K562 (cell line): Measurements from ENCODE around the gene MRNIP. TPM values are rescaled to one million over a fixed set of nuclear protein-coding genes. Genes with fewer than 3 reads are reported as not detected.

Experiments
- ARID3A ChIP-seq: IDR thresholded peaks from 2 replicates; pipeline ENCODE4 v1.6.1; 2012; ENCODE audit warnings: low read depth, low read length, improper control_type of control experiment, borderline replicate concordance
- CAMTA2 ChIP-seq: fragments of 250-450 bp; sonication (Bioruptor Pico); conservative IDR thresholded peaks from 2 replicates; pipeline ENCODE4 v1.5.1; 2022
- CSDE1 ChIP-seq, 2 experiments: fragments of 450-650 bp; IDR thresholded peaks; 2 replicates each; pipeline ENCODE4 v1.6.1; 2016; ENCODE audit warnings: mild to moderate bottlenecking in 1 of 2
- GMEB1 ChIP-seq: fragments of 250-450 bp; sonication (Bioruptor Pico); IDR thresholded peaks from 2 replicates; pipeline ENCODE4 v1.4.0; 2020; ENCODE audit warnings: mild to moderate bottlenecking
- HDGF ChIP-seq: fragments of 450-650 bp; IDR thresholded peaks from 2 replicates; pipeline ENCODE4 v1.6.1; 2016
- HEY1 ChIP-seq: fragments of 250-450 bp; sonication (Bioruptor Pico); IDR thresholded peaks from 2 replicates; pipeline ENCODE4 v1.5.0; 2020; ENCODE audit warnings: mild to moderate bottlenecking, moderate library complexity, borderline replicate concordance
- IFI16 ChIP-seq: fragments of 250-450 bp; sonication (Bioruptor Pico); IDR thresholded peaks from 2 replicates; pipeline ENCODE4 v2.1.2; 2022; ENCODE audit warnings: mild to moderate bottlenecking, inconsistent platforms
- PREB ChIP-seq: sonication (generic); formaldehyde crosslinking; IDR thresholded peaks from 2 replicates; pipeline ENCODE4 v1.8.1; 2023; ENCODE audit warnings: mild to moderate bottlenecking, missing genetic modification reagents
- SMAD4 ChIP-seq: fragments of 250-450 bp; sonication (Bioruptor Pico); conservative IDR thresholded peaks from 2 replicates; pipeline ENCODE4 v1.8.0; 2021; ENCODE audit warnings: inconsistent platforms, mild to moderate bottlenecking, moderate library complexity
- SMARCB1 ChIP-seq: IDR thresholded peaks from 2 replicates; pipeline ENCODE4 v1.6.1; 2011; ENCODE audit warnings: improper control_type of control experiment, low read depth; ENCODE audit not compliant: insufficient read length
- TBL1XR1 ChIP-seq, 2 experiments: IDR thresholded peaks; 2 replicates each; pipeline ENCODE4 v1.6.1; 2012; ENCODE audit warnings: improper control_type of control experiment in 2 of 2, low read length in 2 of 2, mild to moderate bottlenecking in 1 of 2
- THAP12 ChIP-seq: fragments of 250-450 bp; sonication (Bioruptor Pico); IDR thresholded peaks from 2 replicates; pipeline ENCODE4 v1.9.0; 2021; ENCODE audit warnings: mild to moderate bottlenecking, inconsistent platforms
- ZBTB43 ChIP-seq: sonication (generic); formaldehyde crosslinking; IDR thresholded peaks from 2 replicates; pipeline ENCODE4 v1.8.0; 2023; ENCODE audit warnings: mild to moderate bottlenecking, missing genetic modification reagents
- ZFP36 ChIP-seq: fragments of 150-350 bp; IDR thresholded peaks from 2 replicates; pipeline ENCODE4 v1.6.1; 2018; ENCODE audit warnings: low read length, low read depth; ENCODE audit not compliant: partially characterized antibody
- ZNF184 ChIP-seq: sonication (generic); formaldehyde crosslinking; IDR thresholded peaks from 2 replicates; pipeline ENCODE4 v1.5.0; 2020; ENCODE audit warnings: missing genetic modification reagents
- ZNF263 ChIP-seq: sonication (generic); formaldehyde crosslinking; IDR thresholded peaks from 2 replicates; pipeline ENCODE4 v1.8.0; 2022; ENCODE audit warnings: mild to moderate bottlenecking, missing genetic modification reagents, borderline replicate concordance
- ZNF507 ChIP-seq: conservative IDR thresholded peaks from 2 replicates; pipeline ENCODE4 v1.6.1; 2017; ENCODE audit warnings: missing genetic modification characterization, missing compliant biosample characterization
- ZNF740 ChIP-seq, 3 experiments: fragments of 200-800 bp in 1 of 3; sonication (Bioruptor generic) in 1 of 3; sonication (generic) in 1 of 3; formaldehyde crosslinking in 1 of 3; IDR thresholded peaks; 2 replicates each; pipeline versions ENCODE4 v1.6.1 to v1.8.0; 2016 to 2022; ENCODE audit warnings: mild to moderate bottlenecking in 2 of 3, missing compliant biosample characterization in 2 of 3, missing genetic modification characterization in 2 of 3, missing genetic modification reagents in 1 of 3
- polyA plus RNA-seq, 8 experiments: library from polyadenylated mRNA; depleted of rRNA in 4 of 8; stranded (reverse) in 5 of 8; unstranded in 3 of 8; fragments of >200 nt; fragmentation: Nextera tagmentation in 2 of 8; fragmentation: Illumina TruSeq in 1 of 8; extraction: Ambion mirVana in 2 of 8; extraction: Trizol in 1 of 8; gene quantifications; 2 replicates each; pipeline versions ENCODE4 v1.2.1 to v1.2.3, GENCODE V29; 2011 to 2014; ENCODE audit warnings: inconsistent platforms in 1 of 8, missing spikeins in 1 of 8
- total RNA-seq, 7 experiments: library from RNA; depleted of rRNA in 6 of 7; stranded (reverse); fragments of >200 nt in 6 of 7; fragmentation: Illumina TruSeq in 2 of 7; extraction: Trizol in 2 of 7; gene quantifications; 2 replicates each; pipeline versions ENCODE4 v1.2.1 to v1.2.3, GENCODE V29; 2011 to 2021; ENCODE audit warnings: low replicate concordance in 1 of 7

Gene MRNIP
- total and polyA plus RNA-seq, 9 of the 15 experiments (the other 6 are each of a cell fraction or from before 2014, with no cell fraction given), result 3.6 to 39.0 (median 16.8) TPM

- TF ChIP-seq ARID3A (no peak), ZNF263 (CRISPR knock-in tag) (0 out of 2 replicates have a peak, but pooled peaks have one; percentile 36), SMARCB1 (no peak), SMAD4 (peak; percentile 90), ZNF184 (no peak), IFI16 (CRISPR knock-in tag) (no peak), ZNF507 (tag) (no peak), HEY1 (CRISPR knock-in tag) (no peak), ZBTB43 (CRISPR knock-in tag) (no peak), GMEB1 (CRISPR knock-in tag) (no peak), PREB (CRISPR knock-in tag) (no peak), CAMTA2 (CRISPR knock-in tag) (no peak), TBL1XR1 (IDR thresholded peaks at IDR 0.05; ENCODE audit: low read length in 2 of 2) (peak in 1 of 2 experiments; percentile 92; a peak in 2 of 4 replicates), ZNF740 (CRISPR knock-in tag; IDR thresholded peaks at IDR 0.05) (peak; percentile 79), ZNF740 (tag; IDR thresholded peaks at IDR 0.05) (no peak), CSDE1 (IDR thresholded peaks at IDR 0.05) (no peak), ZFP36 (peak; percentile 22), HDGF (0 out of 2 replicates have a peak, but pooled peaks have one; percentile 17), THAP12 (CRISPR knock-in tag) (no peak)
These were observed 39.8 kb downstream of the MRNIP start (continued) for GRCh38 chr5:179818746-179819295.
